Ascending aorta (tissue), 2 donors: Measurements from ENCODE around the gene UFC1. TPM values are rescaled to one million over a fixed set of nuclear protein-coding genes. Genes with fewer than 3 reads are reported as not detected.
A peak's percentile ranks its signal among the peaks of the same experiment; 100 is the strongest.

Source experiments
- DNase-seq, 2 donors: peaks; one replicate each; pipeline ENCODE4 v3.0.0-alpha.2; 2019; ENCODE audit warnings: low spot score in 2 of 2
- H3K27ac ChIP-seq, 2 donors: fragments of 200-600 bp; sonication (generic); one replicate each; pipeline ENCODE4 v1.5.1; 2016 to 2017; ENCODE audit warnings: mild to moderate bottlenecking in 1 of 2
- H3K27me3 ChIP-seq: fragments of 200-600 bp; sonication (generic); one replicate; pipeline ENCODE4 v1.5.1; 2017
- H3K36me3 ChIP-seq, 2 donors: fragments of 200-600 bp; sonication (generic); one replicate each; pipeline ENCODE4 v1.5.1; 2016
- H3K4me1 ChIP-seq, 2 donors: fragments of 200-600 bp; sonication (generic); one replicate each; pipeline ENCODE4 v1.5.1; 2016 to 2017; ENCODE audit warnings: mild to moderate bottlenecking in 1 of 2
- H3K4me3 ChIP-seq, 2 donors: fragments of 200-600 bp; sonication (generic); one replicate each; pipeline ENCODE4 v1.5.1; 2016 to 2017; ENCODE audit warnings: mild to moderate bottlenecking in 1 of 2
- H3K9me3 ChIP-seq, 2 donors: fragments of 200-600 bp; sonication (generic); one replicate each; pipeline ENCODE4 v1.5.1; 2016
- CTCF ChIP-seq, 3 experiments: fragments of 200-600 bp in 2 of 3; fragments of 450-650 bp in 1 of 3; sonication (generic) in 2 of 3; IDR thresholded peaks; one replicate each; pipeline ENCODE4 v1.5.1; 2016 to 2019; ENCODE audit warnings: antibody characterized with exemption in 3 of 3, mild to moderate bottlenecking in 1 of 3, moderate library complexity in 1 of 3
- intact Hi-C: fragments of 100-400 bp; cut with DNase I; formaldehyde crosslinking; loops from one replicate; pipeline ENCODE4 v1.15.1; 2023
- total RNA-seq: library from RNA; depleted of rRNA; stranded (reverse); fragments of >200 nt; gene quantifications from one replicate; pipeline ENCODE4 v1.1.0, GENCODE V29; 2016

UFC1 gene
- total RNA-seq, 1 donor from 2014 or later = 3.3 TPM

- no peak for TF ChIP-seq CTCF (IDR thresholded peaks at IDR 0.05)
- DNase-seq = no peak
- H3K27me3 ChIP-seq = no peaks in the 10 kb centered on the region
- H3K4me1 ChIP-seq = peaks cover 3 to 13% of the 10 kb centered on the region in 2 donors
- H3K4me3 ChIP-seq = no peak overlapping the region
- no peak overlapping the region for H3K27ac ChIP-seq
- no peaks in the 10 kb centered on the region for H3K9me3 ChIP-seq
- H3K36me3 ChIP-seq = peaks cover 47 to 64% of the 10 kb centered on the region in 2 donors
- intact Hi-C loops = no loop called here
Observed at GRCh38 chr1:161171191-161171590, 17.4 kb downstream of the UFC1 start.

- Histone ChIP-seq H3K9me3 (no peaks in the 10 kb centered on the region), H3K4me1 (peaks cover 3 to 18% of the 10 kb centered on the region in 2 donors), H3K36me3 (peaks cover 47 to 64% of the 10 kb centered on the region in 2 donors), H3K27me3 (no peaks in the 10 kb centered on the region), H3K4me3 (no peak overlapping the region), H3K27ac (no peak overlapping the region)
- DNase-seq = no peak
- TF ChIP-seq CTCF (IDR thresholded peaks at IDR 0.05) = no peak
- intact Hi-C loops = no loop called here
Observed at GRCh38 chr1:161171696-161172095, 17.9 kb downstream of the UFC1 start.

- Histone ChIP-seq H3K27ac (peak overlapping the region in 1 of 2 donors; percentile 22), H3K36me3 (peaks cover 47 to 64% of the 10 kb centered on the region in 2 donors), H3K4me3 (no peak overlapping the region), H3K9me3 (no peaks in the 10 kb centered on the region), H3K4me1 (peaks cover 0 to 14% of the 10 kb centered on the region in 2 donors), H3K27me3 (no peaks in the 10 kb centered on the region)
- no peak for TF ChIP-seq CTCF (IDR thresholded peaks at IDR 0.05)
- intact Hi-C loops = no loop called here
- no peak for DNase-seq
Observed at GRCh38 chr1:161172349-161172748, 18.6 kb downstream of the UFC1 start.

GRCh38 chr1:161172776-161173376 is 19.1 kb downstream of the UFC1 start:
- TF ChIP-seq CTCF (IDR thresholded peaks at IDR 0.05) = no peak
- no peak for DNase-seq
- H3K36me3 ChIP-seq = peaks cover 47 to 64% of the 10 kb centered on the region in 2 donors

GRCh38 chr1:161173711-161174110 is 19.9 kb downstream of the UFC1 start:
- DNase-seq = no peak
- peaks cover 0 to 19% of the 10 kb centered on the region in 2 donors for H3K4me1 ChIP-seq

More at GRCh38 chr1:161172776-161173376, 19.1 kb downstream of the UFC1 start:
- H3K9me3 ChIP-seq = no peaks in the 10 kb centered on the region
- peak overlapping the region in 1 of 2 donors; percentile 22 for H3K27ac ChIP-seq
- H3K27me3 ChIP-seq = no peaks in the 10 kb centered on the region
- H3K4me1 ChIP-seq = peaks cover 0 to 17% of the 10 kb centered on the region in 2 donors
- intact Hi-C loops = no loop called here
- no peak overlapping the region for H3K4me3 ChIP-seq

More at GRCh38 chr1:161173711-161174110, 19.9 kb downstream of the UFC1 start:
- H3K4me3 ChIP-seq = no peak overlapping the region
- no peaks in the 10 kb centered on the region for H3K27me3 ChIP-seq
- H3K36me3 ChIP-seq = peaks cover 47 to 63% of the 10 kb centered on the region in 2 donors
- H3K27ac ChIP-seq = peak overlapping the region in 1 of 2 donors; percentile 22
- intact Hi-C loops = no loop called here
- TF ChIP-seq CTCF (IDR thresholded peaks at IDR 0.05) = no peak
- H3K9me3 ChIP-seq = no peaks in the 10 kb centered on the region
